ENCODE measurements around the gene RIPPLY1. TPM values are rescaled to one million over a fixed set of nuclear protein-coding genes. Genes with fewer than 3 reads are reported as not detected.

Gene RIPPLY1
- total RNA-seq, 1 donor from 2014 or later = not detected

GRCh38 chrX:106894978-106895452 lies 8.1 kb downstream of the RIPPLY1 start:
- Histone ChIP-seq H3K27me3 (ENCODE audit: insufficient read depth, low read length) (no peaks in the 10 kb centered on the region), H3K4me2 (ENCODE audit: low read length) (peak overlapping the region; percentile 56), H3K27ac (ENCODE audit: low read depth, low read length) (peak overlapping the region; percentile 42), H3K4me1 (ENCODE audit: insufficient read depth, low read length) (peaks cover 5% of the 10 kb centered on the region), H3K79me2 (ENCODE audit: insufficient read depth, low read length) (no peaks in the 10 kb centered on the region), H3K9ac (ENCODE audit: low read length) (peak overlapping the region; percentile 7), H4K20me1 (ENCODE audit: insufficient read depth, low read length) (no peaks in the 10 kb centered on the region), H3K4me3 (ENCODE audit: insufficient read depth, low read depth, low read length) (no peak overlapping the region), H3K9me3 (ENCODE audit: insufficient read depth, low read depth, low read length) (no peaks in the 10 kb centered on the region), H2AFZ (ENCODE audit: low read depth, low read length) (peak overlapping the region; percentile 38), H3K36me3 (ENCODE audit: insufficient read depth, low read length) (no peaks in the 10 kb centered on the region)
- Mint-ChIP-seq H3K27ac (ENCODE audit: unreplicated experiment) (no peak overlapping the region), H3K4me3 (ENCODE audit: unreplicated experiment) (peak overlapping the region; percentile 20), H3K27me3 (ENCODE audit: low read depth, unreplicated experiment) (no peaks in the 10 kb centered on the region), H3K36me3 (ENCODE audit: low read depth, unreplicated experiment) (no peaks in the 10 kb centered on the region), H3K9me3 (ENCODE audit: unreplicated experiment) (no peaks in the 10 kb centered on the region), H3K4me1 (ENCODE audit: low read depth, unreplicated experiment) (peaks cover 10% of the 10 kb centered on the region)
- FAIRE-seq = peak; percentile 99
- TF ChIP-seq CTCF (IDR thresholded peaks at IDR 0.05; ENCODE audit: insufficient read depth, low read depth, low read length) = no peak
- TF ChIP-seq EZH2 (IDR thresholded peaks at IDR 0.05; ENCODE audit: insufficient read depth, low read length) = no peak
- peak; percentile 63 for DNase-seq (ENCODE audit: low read depth)

GRCh38 chrX:106894392-106894909 lies 8.7 kb downstream of the RIPPLY1 start:
- Histone ChIP-seq H3K36me3 (ENCODE audit: insufficient read depth, low read length) (no peaks in the 10 kb centered on the region), H3K9me3 (ENCODE audit: insufficient read depth, low read depth, low read length) (no peaks in the 10 kb centered on the region), H3K9ac (ENCODE audit: low read length) (peak overlapping the region; percentile 7), H3K79me2 (ENCODE audit: insufficient read depth, low read length) (no peaks in the 10 kb centered on the region), H3K4me2 (ENCODE audit: low read length) (peak overlapping the region; percentile 56), H3K27me3 (ENCODE audit: insufficient read depth, low read length) (no peaks in the 10 kb centered on the region), H4K20me1 (ENCODE audit: insufficient read depth, low read length) (no peaks in the 10 kb centered on the region), H3K27ac (ENCODE audit: low read depth, low read length) (peak overlapping the region; percentile 42), H2AFZ (ENCODE audit: low read depth, low read length) (peak overlapping the region; percentile 38), H3K4me3 (ENCODE audit: insufficient read depth, low read depth, low read length) (no peak overlapping the region), H3K4me1 (ENCODE audit: insufficient read depth, low read length) (peaks cover 5% of the 10 kb centered on the region)
- H3K9me3 Mint-ChIP-seq (ENCODE audit: unreplicated experiment) = no peaks in the 10 kb centered on the region
- FAIRE-seq = no peak
- no peak for TF ChIP-seq EZH2 (IDR thresholded peaks at IDR 0.05; ENCODE audit: insufficient read depth, low read length)
- TF ChIP-seq CTCF (IDR thresholded peaks at IDR 0.05; ENCODE audit: insufficient read depth, low read depth, low read length) = peak; percentile 70
- DNase-seq (ENCODE audit: low read depth) = peak; percentile 55
- no peaks in the 10 kb centered on the region for H3K27me3 Mint-ChIP-seq (ENCODE audit: low read depth, unreplicated experiment)
- H3K27ac Mint-ChIP-seq (ENCODE audit: unreplicated experiment) = peak overlapping the region; percentile 12
- peaks cover 10% of the 10 kb centered on the region for H3K4me1 Mint-ChIP-seq (ENCODE audit: low read depth, unreplicated experiment)
- no peaks in the 10 kb centered on the region for H3K36me3 Mint-ChIP-seq (ENCODE audit: low read depth, unreplicated experiment)
- H3K4me3 Mint-ChIP-seq (ENCODE audit: unreplicated experiment) = no peak overlapping the region

GRCh38 chrX:106891762-106892460 lies 11.2 kb downstream of the RIPPLY1 start:
- peak; percentile 68 for FAIRE-seq
- no peaks in the 10 kb centered on the region for H3K9me3 Mint-ChIP-seq (ENCODE audit: unreplicated experiment)
- H3K9ac ChIP-seq (ENCODE audit: low read length) = no peak overlapping the region

More at GRCh38 chrX:106891762-106892460, 11.2 kb downstream of the RIPPLY1 start:
- H3K4me1 ChIP-seq (ENCODE audit: insufficient read depth, low read length) = peaks cover 5% of the 10 kb centered on the region
- no peak overlapping the region for H2AFZ ChIP-seq (ENCODE audit: low read depth, low read length)
- no peaks in the 10 kb centered on the region for H3K36me3 Mint-ChIP-seq (ENCODE audit: low read depth, unreplicated experiment)
- H3K27ac Mint-ChIP-seq (ENCODE audit: unreplicated experiment) = no peak overlapping the region
- H3K4me3 Mint-ChIP-seq (ENCODE audit: unreplicated experiment) = no peak overlapping the region
- no peaks in the 10 kb centered on the region for H3K36me3 ChIP-seq (ENCODE audit: insufficient read depth, low read length)
- no peaks in the 10 kb centered on the region for H4K20me1 ChIP-seq (ENCODE audit: insufficient read depth, low read length)
- no peak overlapping the region for H3K4me2 ChIP-seq (ENCODE audit: low read length)
- H3K27ac ChIP-seq (ENCODE audit: low read depth, low read length) = no peak overlapping the region
- TF ChIP-seq CTCF (IDR thresholded peaks at IDR 0.05; ENCODE audit: insufficient read depth, low read depth, low read length) (no peak), EZH2 (IDR thresholded peaks at IDR 0.05; ENCODE audit: insufficient read depth, low read length) (no peak)
- no peaks in the 10 kb centered on the region for H3K27me3 ChIP-seq (ENCODE audit: insufficient read depth, low read length)
- H3K4me1 Mint-ChIP-seq (ENCODE audit: low read depth, unreplicated experiment) = peaks cover 7% of the 10 kb centered on the region
- DNase-seq (ENCODE audit: low read depth) = no peak
- no peaks in the 10 kb centered on the region for H3K9me3 ChIP-seq (ENCODE audit: insufficient read depth, low read depth, low read length)
- H3K27me3 Mint-ChIP-seq (ENCODE audit: low read depth, unreplicated experiment) = no peaks in the 10 kb centered on the region
- H3K79me2 ChIP-seq (ENCODE audit: insufficient read depth, low read length) = no peaks in the 10 kb centered on the region
- H3K4me3 ChIP-seq (ENCODE audit: insufficient read depth, low read depth, low read length) = no peak overlapping the region

All from astrocyte (in vitro differentiated cells and primary cell).